Measurements from ENCODE around the gene LTBR.
A peak's percentile ranks its signal among the peaks of the same experiment; 100 is the strongest.

LTBR gene

DNA sequence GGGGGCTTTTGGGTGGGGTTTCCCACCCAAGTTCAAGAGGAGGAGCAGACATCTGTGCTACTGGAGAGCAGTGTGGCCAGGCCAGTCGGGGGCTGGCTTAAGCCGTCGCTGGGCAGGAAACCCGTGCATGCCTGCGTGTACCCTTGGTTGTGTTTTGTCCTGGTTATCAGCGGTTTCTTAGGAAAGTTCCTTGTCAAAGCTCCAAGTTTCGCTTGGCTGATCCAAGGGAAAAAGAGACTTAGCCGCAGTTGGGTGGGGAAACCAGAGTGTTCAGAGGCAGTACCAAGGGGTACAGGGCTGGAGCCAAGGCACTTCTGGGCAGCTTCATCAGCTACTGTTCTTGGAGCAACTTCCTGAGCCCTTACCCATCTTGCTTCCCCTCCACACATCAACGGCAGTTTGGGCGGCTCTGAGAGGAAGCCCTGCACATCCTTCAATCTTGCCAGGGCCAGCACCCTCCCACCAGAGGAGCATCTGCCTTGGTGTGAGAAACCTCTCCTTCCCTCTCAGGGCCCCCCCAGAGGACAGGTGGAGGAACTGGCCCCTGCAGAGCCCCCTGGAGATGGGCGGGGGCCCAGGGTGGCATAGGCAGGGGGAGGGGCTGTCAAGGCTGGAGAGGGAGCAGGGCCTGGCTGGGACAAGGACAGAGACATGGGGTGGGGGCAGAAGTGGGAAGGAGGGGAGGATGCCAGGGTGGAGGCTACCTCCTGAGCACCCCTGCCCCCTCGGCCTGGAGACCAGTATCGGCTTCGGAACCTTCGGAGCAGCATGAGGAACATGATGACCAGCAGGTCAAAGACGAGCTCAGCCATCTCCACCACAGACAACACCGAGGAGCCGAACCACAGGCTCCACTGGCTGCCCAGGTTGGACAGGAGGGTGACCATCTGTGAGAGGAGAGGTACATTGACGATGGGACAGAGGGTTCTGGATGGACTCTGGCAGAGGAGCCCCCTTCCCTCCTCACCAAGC, 36.3 kb upstream of the LTBR start:
- DNase-seq = no peak

DNA sequence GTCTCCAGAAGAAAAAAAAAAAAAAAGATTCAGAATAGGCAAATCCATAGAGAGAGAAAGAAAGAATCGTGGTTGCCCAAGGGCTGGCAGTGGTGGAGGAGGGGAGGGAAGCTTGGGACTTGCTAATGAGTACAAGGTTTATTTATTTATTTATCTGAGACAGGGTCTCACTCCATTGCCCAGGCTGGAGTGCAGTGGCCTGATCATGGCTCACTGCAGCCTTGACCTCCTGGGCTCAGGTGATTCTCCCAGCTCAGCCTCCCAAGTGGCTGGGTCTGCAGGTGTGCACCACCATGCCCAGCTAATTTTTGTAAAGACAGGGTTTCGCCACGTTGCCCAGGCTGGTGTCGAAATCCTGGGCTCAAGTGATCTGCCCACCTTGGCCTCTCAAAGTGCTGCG, 32.3 kb upstream of the LTBR start:
- no peak for DNase-seq

DNA sequence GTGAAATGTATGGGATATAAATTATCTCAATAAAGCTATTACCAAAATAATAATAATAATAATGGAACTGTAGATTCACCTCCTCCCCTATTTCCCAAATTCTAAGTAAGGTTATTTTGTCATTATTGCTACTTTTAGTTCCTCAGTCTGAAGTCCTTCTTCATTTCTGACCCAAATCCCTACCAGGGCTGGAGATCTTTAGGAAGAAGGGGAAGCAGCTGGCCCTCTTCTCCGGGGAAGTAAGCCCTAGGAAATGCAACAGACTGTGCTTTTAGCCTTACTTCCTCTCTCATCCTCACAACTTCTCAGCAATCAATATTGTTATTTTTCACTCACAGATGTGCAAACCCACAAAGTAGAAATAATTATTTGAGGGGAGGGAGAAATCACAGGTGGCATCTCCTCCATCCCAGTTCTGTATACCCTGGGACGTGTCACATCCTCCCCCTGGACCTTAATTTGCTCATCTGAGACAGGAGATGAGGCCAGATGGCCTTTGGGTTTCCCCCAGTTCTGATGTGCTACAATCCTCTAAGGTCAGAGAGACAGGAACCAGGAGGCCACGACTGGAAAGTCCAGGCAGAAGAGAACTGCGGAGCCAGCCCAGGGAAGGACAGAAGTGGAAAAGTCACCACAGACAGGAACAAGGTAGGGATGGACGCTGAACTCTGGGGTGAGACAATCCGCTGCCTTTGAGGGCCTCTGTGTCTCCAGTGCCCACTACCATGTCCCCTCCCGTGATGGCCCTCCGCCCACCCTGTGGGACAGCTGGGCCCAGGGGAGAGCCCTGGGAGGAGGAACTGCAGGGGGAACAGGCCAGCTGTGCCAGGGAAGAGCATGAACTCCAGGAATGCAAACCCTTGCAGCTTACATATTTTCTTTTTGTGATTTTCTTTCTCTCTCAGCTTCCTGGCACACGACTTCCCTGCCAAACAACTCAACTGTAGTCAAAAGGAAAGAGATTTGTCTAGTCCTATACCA, 31.5 kb upstream of the LTBR start:
- no peak for DNase-seq

DNA sequence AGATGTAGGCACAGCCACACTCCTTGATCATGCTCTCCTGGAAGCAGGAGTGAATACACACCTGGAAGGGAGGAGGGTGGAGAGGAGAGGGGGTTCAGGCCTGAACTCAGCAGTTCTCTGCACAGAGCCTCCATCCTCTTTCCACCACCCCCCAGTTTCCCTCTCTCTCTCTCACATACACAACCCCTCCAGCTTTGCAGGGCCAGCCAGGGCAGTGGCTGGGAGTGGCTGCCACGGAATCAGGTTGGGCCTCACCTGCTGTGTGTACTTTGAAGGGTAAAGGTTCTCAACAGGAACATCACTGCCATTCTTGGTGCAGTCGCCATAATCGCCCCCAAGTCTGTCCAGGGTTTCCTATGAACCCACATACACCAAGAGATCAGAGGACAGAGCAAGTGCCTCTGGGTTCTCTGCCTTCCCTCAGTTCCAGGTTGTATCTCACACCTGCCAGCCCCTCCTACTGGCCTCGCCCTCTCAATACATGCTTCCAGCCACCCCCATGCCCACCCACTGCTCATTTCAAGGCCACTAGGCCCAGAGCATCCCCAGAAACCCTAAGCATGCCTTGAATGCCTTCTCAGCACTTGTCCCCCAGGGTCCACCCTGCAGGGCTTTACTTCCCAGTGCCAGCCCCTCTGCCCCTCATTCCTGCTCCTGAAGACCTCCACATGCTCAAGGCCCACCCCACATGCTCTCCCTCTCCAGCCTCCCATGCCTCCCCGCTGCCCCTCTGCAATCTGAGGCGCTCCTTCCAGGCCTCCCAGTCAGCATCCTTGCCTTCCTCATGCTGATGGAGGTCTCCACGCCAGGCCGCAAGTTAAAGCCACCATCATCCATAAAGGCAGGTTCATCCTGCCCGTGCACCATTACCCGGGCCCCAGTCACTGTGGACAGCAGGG, 29.2 kb upstream of the LTBR start:
- no peak for DNase-seq

DNA sequence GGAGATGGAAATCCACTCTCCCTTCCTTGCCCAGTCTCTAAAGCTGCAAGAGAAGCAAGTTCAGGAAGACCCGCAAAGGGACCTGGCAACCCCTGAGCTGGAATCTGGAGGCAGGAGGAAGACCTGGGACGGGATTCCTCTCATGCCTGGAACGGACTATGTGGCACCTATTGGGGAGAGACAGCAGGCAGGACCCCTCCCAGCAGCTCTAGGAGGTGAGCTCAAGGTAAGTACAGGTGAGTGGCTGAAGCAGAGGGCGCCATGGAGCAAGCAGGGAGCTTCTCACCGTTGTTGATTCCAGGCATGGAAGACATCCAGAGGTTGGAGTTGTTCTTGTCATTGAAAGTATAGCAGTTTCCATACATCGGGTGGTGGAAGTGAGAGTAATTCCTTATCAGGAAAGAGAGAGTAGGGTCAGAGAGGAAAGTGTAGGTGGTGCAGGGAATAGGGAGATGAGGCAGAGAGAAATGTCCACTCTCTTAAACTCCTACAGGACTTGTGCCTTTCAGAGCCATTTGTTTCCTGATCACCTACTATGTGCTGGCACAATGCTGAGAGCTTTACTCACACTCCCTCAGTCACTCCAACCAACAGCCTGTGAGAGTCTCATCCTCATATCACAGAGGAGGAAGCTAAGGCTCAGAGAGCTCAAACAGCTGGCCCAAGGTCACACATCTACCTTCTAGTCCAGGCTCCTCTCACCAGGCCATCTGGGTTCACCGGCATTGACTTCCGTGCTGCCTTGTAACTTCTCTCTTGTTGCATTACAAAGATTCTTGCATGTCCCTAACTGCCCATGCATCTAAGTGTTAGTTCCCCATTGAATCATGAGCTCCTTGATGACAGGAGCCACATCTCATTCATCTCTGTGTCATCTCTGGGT, 28.2 kb upstream of the LTBR start:
- DNase-seq = peak in 1 of 2 experiments; percentile 21

DNA sequence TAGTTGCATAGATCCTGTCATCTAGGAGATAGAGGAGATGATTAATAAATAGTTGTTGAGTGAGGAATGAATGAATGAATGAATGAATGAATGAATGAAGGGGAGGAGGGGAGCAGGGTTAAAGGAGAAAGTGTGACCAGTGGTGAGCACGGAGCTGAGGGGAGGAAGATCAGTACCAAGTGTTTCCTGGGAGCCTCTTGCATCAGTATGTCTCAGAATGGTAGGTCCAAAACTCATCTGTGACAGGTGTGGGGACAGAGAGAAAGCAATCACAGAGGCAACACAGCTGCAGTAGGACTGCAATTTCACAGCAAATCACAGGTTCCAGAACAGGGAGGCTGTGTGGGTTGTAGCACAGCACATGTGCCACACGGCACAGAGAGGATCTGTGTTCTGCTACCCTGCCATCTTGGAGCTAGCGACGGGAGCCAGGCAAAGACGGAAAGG, 27.6 kb upstream of the LTBR start:
- DNase-seq = no peak

DNA sequence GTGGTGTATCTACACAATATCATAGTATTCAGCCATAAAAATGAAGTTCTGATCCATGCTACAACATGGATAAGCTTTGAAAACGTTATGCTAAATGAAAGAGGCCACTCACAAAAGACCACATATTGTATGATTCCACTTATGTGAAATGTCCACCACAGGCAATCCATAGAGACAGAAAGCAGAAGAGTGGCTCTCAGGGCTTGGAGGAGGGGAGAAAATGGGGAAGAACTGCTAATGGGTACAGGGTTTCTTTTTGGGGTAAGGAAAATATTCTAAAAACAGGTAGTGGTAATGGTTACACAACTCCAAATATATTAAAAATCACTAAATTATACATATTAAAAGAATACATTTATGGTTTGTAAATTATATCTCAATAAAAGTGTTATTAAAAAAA, 25.1 kb upstream of the LTBR start:
- no peak for DNase-seq

DNA sequence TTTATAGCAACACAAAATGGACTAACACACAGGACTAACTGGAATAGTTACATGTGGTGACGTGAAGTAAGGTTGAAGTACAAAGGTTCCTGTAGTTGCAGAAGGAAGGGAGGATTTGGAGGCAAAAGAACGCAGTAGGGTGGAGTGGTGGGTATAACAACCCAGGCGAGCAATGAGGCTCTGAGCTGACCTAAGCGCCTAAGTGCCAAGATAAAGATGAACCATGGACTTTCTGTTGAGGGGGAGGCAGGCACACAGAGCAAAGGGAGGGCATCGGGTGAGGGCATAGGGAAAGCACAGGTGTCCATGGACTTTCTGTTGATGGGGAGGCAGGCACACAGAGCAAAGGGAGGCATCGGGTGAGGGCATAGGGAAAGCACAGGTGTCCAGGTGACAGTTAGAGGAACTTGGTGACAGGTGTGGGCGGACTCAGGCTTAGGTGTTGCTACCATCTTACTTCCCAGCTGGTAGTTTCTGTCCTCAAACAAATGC, 23.8 kb upstream of the LTBR start:
- no peak for DNase-seq

DNA sequence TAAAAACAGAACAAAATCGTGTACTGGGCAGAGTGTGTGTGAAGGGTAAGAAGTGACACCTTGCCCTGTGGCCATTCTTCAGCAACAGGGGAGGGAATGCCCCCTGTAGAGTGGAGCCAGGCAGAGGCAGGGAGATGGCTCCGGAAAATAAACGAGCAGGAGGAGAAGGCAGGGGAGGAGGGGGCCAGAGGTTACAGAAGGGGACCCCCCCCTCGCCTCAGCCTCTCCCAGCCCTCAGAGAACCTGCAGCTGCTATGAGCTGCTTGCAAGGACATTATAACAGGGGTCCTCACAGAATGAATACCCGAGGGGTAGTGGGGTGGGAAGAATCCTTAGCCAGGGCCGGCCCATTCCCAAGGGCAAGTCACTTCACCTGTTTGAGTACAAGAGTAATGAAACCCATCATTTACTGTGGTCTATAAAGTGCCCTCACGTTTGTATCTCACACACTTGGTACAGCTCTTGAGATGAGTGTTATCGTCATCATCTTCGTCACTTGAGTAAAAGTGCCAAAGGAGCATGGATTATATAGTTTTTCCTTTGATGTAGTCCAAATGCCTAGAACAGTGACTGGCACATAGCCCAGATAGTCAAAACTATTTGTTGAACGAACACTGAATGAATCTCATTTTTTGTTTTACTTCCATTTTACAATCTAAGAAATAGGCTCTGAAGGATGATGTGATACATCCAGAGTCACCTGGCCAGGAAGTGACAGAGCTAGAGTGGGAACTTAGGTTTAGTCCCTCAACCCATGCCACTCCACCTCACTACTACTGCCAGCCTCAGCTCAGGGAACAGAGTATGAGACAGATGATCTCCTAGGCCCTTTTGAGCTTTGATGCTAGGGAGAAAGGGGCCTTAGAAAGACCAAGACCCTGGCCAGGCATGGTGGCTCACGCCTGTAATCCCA, 23.1 kb upstream of the LTBR start:
- DNase-seq = no peak

DNA sequence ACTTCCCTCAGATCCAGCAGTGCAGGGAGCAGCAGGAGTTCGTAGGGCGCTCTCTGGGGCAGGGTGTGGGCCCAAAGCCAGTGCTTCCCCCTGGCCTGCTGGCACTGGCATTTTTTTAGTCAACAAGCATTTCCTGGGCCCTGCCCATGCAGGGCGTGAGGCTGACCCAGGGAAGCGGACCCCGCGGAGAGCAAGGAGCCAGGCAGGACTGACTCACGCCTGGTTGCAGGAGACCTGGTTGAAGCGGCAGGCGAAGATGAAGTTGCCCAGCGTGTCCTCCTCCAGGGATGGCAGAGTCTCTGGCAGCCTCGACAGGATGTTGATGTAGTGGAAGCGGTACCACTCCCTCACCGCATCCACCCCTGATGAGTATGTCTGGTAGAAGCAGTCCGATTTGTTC, 22.1 kb upstream of the LTBR start:
- no peak for DNase-seq

DNA sequence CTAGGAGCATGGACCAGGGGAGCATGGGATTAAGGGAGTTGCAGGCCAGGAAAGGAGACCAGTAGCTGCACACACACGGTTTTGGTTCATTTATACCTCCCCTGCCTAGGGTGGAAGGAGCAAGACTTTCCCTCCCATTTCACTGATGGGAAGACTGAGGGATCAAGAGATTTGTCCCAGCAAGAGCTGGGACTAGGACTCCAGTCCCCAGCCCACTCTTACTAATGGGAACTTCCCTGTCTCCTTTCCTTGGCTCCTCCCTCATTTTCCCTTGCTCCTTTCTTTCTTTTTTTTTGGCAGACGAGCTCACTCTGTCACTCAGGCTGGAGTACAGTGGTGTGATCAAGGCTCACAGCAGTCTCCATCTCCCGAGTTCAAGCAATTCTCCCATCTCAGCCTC, 21.6 kb upstream of the LTBR start:
- DNase-seq = no peak

DNA sequence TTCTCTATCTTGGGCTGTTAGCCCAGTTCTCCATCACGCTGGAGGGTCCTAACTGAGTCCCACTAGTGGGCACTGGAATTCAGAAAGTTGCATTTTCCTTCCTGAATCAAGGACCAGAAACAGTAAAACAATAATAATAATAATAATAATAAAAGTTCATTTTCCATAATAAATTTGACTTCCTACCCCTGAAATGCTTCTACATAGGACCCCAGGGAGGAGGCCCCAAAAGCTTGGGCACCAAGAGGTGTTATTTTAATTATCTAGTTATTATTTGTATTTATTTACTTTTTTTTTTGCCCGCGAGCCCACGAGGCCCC, 21.0 kb upstream of the LTBR start:
- no peak for DNase-seq

DNA sequence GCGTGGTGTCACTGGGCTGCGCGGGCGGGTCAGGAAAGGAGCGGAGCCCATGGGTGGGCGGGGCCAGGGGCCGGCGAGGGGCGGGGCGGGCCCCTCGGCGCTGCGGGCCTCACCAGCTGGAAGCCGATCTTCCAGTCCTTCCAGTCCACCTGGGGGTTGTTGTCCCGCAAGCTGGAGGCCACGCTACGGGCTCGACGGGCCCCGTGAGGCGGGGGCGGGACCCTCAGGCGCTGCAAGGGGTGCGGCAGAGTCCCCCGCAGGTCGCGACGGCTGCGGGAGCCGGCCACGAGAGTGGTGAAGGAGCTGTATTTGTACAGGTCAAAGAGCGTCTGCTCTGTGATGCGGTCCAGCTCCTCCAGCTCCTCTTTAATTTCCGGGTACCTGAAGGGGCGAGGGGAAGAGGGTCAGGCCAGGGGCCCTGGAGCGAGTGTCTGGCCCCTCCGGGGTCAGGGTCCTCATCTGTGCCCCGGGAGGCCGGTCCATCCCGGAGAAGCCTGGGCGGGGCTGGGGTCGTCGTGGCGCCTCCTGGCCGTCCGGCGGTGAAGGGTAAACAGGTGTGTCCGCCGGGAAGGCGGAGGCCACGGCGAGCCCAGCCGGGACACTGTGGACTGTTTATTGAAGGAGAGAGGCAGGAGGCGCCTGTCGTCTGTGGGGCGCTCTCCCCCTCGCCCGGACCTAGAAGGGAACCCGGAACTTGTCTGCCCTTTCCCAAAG, 20.5 kb upstream of the LTBR start:
- peak; percentile 36 to 83 for DNase-seq

DNA sequence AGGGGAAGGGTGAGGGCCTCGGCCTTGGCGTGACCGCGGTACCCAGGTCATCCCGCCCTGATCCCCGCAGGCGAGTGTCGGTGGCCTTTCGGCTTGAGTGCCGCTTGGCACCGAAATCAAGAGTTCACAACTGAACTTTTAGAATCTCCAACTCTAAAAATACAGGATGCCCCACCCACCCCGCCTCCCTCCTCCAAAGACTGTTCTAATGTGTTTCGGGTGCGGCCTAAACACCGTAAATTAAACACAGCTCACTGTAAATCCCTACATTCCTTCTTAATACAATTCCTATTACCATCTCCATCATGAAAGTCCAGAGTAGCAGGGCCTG, 20.0 kb upstream of the LTBR start:
- DNase-seq = no peak

DNA sequence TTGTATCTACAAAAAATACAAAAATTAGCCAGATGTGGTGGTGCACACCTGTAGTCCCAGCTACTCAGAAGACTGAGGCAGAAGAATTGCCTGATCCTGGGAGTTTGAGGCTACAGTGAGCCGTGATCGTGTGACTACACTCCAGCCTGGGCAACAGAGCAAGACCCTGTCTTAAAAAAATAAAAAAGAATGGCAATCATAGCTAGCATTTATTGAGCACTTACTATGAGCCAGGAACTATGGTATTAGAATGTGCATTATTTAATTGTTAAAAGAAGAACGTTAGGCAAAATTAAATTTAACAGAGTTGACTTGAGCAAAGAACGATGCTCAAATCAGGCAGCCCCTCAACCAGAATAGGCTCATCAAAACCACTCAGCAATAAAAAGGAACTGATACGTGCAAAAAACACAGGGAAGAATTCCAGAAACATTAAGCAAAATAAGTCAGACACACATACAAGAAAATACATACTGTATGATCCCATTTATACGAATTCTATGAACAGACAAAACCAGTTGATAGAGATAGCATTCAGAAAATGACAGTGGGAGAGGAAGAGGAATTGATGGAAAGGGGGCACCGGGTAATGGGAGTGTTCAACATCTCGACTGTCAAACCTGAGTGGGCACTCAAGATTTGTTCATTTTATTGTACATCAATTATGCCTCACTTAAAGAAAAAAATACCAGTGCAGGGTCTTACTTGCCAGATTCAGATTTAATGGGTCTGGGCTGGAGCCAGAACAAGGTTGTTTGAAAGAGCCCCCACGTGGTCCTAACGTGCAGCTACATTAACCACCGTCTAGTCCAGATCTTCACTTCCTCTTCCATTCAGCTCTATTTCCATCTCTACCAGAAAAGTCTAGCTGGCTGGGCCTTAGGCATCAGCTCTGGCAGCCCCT, 16.6 kb upstream of the LTBR start:
- DNase-seq = peak in 1 of 2 experiments; percentile 9

DNA sequence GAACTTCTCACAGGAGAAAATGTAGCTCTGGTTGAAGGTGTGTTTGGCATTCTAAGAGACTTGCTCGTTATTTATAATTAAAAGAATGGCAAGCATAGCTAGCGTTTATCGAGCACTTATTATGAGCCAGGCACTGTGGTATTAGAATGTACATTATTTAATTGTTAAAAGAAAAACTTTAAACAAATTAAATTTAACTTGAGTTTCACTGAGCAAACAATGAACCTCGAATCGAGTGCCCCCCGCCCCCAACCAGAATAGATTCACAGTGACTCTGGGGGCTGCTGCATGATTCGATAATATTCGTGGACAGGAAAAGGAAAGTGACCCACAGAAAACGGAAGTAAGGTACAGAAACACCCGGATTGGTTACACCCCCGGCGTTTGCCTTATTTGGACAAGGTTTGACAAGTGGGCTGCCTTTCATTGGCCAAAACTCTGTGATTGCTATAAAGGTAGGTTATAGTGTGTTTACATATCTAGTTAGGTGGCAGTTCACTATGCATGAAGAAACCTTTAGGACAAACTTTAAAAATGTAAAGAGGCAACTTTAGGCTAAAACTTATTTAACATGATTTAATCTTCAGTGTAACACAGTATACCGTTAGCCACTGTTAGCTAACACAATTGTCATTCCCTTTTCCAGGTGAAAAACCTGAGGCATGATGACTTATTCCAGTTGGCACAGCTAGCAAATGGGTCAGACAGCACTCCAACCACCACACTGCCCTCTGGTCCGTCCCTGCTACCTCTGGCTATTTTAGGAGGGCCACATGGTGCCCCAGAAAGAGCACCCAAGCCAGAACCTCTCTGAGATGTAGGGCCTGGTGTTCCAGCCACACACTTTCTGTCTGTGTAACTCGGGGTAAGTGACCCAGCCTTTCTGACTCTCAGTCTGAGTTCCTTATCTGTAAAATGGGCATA, 15.7 kb upstream of the LTBR start:
- no peak for DNase-seq

DNA sequence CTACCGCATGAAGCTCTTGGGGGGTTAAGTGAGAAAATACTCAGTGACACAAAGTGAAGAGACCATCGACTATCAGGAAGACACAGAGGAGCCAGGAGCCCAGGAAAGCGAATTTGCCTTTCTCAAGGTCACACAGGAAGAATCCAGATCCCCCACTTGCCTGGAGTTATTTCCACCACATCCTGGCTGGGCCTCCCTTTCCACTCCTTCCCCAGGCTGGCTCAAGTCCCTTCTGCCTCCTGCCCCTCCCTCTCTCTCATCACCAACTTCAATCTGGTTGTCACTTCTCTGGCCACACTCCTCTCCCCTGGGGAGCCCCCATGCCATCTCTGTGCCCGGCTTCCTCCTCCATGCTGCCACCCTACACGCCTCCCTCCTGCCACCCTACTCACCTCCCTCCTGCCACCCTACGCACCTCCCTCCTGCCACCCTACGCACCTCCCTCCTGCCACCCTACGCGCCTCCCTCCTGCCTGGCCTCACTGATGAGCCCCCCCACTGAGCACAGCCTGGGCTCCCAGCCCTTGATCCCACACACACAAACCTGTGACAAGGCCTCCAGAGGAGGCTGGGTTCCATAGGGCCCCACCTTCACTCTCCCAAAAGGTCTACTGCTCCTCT, 14.9 kb upstream of the LTBR start:
- no peak for DNase-seq
